ENCODE results near the gene TECR. TPM values are rescaled to one million over a fixed set of nuclear protein-coding genes. Genes with fewer than 3 reads are reported as not detected.
"Not testable (repeated sequence)": the region's sequence is repeated elsewhere in the genome, so short reads cannot be mapped to it uniquely, and the experiment has no call there.

TECR gene
- total RNA-seq, 1 donor from 2014 or later, result 27.3 TPM

- no peak for DNase-seq (ENCODE audit: low read depth, low spot score)
Measured at GRCh38 chr19:14559916-14560775, 30.8 kb downstream of the TECR start.

GRCh38 chr19:14560776-14561108 is 31.3 kb downstream of the TECR start:
- no peak for DNase-seq (ENCODE audit: low read depth, low spot score)

- DNase-seq (ENCODE audit: low read depth, low spot score), result no peak
Measured at GRCh38 chr19:14561249-14561648, 31.9 kb downstream of the TECR start.

GRCh38 chr19:14561847-14562351 is 32.5 kb downstream of the TECR start:
- DNase-seq (ENCODE audit: low read depth, low spot score), result no peak

- no peak for DNase-seq (ENCODE audit: low read depth, low spot score)
Measured at GRCh38 chr19:14562660-14563589, 33.5 kb downstream of the TECR start.

- DNase-seq (ENCODE audit: low read depth, low spot score), result no peak
Measured at GRCh38 chr19:14563590-14563926, 34.2 kb downstream of the TECR start.

GRCh38 chr19:14563989-14564651 is 34.7 kb downstream of the TECR start:
- no peak for DNase-seq (ENCODE audit: low read depth, low spot score)

- not testable (repeated sequence) for DNase-seq (ENCODE audit: low read depth, low spot score)
Measured at GRCh38 chr19:14564652-14565297, 35.4 kb downstream of the TECR start.

- DNase-seq (ENCODE audit: low read depth, low spot score), result no peak
Measured at GRCh38 chr19:14565298-14565679, 35.9 kb downstream of the TECR start.

- DNase-seq (ENCODE audit: low read depth, low spot score), result no peak
Measured at GRCh38 chr19:14565765-14566711, 36.6 kb downstream of the TECR start.

GRCh38 chr19:14566712-14567077 is 37.3 kb downstream of the TECR start:
- no peak for DNase-seq (ENCODE audit: low read depth, low spot score)

- DNase-seq (ENCODE audit: low read depth, low spot score), result no peak
Measured at GRCh38 chr19:14567079-14567478, 37.7 kb downstream of the TECR start.

- DNase-seq (ENCODE audit: low read depth, low spot score), result no peak
Measured at GRCh38 chr19:14570864-14571527, 41.6 kb downstream of the TECR start.

- peak; percentile 80 for DNase-seq (ENCODE audit: low read depth, low spot score)
Measured at GRCh38 chr19:14571695-14572490, 42.5 kb downstream of the TECR start, which contains the start of gene NDUFB7. NDUFB7 (minus strand) TSS chr19:14572066; CDS start chr19:14572000, 66 bp downstream.

- no peak for DNase-seq (ENCODE audit: low read depth, low spot score)
Measured at GRCh38 chr19:14575428-14575980, 46.1 kb downstream of the TECR start.

GRCh38 chr19:14576363-14576762 is 47.0 kb downstream of the TECR start:
- no peak for DNase-seq (ENCODE audit: low read depth, low spot score)

GRCh38 chr19:14577264-14577663 is 47.9 kb downstream of the TECR start:
- no peak for DNase-seq (ENCODE audit: low read depth, low spot score)

GRCh38 chr19:14577885-14578427 is 48.6 kb downstream of the TECR start:
- DNase-seq (ENCODE audit: low read depth, low spot score), result no peak
